ENCODE data around the gene MVK. TPM values are rescaled to one million over a fixed set of nuclear protein-coding genes. Genes with fewer than 3 reads are reported as not detected.

Gene MVK
- total and polyA plus RNA-seq, 8 donors: 1.2 to 22.8 (median 13.8) TPM

DNA sequence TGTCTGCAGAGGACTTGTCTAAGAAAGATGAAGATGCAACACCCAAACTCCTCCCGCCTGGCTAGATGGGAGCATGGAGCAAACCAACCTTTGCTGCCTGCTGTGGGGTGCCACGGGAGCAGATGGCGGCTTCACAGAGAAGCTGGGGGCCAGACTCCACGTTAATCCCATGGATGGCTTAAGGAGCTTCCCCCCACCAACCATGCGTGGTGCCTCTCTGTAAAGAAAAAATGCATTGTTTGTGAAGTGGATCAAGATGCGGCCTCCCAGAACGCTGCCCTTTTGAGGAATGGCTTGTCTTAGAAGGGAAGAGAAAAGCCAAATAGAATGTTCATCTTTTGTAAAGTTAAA lies 15.6 kb downstream of the MVK start:
- TF ChIP-seq EP300 (IDR thresholded peaks at IDR 0.05): no peak
- TF ChIP-seq, protein P1, sequence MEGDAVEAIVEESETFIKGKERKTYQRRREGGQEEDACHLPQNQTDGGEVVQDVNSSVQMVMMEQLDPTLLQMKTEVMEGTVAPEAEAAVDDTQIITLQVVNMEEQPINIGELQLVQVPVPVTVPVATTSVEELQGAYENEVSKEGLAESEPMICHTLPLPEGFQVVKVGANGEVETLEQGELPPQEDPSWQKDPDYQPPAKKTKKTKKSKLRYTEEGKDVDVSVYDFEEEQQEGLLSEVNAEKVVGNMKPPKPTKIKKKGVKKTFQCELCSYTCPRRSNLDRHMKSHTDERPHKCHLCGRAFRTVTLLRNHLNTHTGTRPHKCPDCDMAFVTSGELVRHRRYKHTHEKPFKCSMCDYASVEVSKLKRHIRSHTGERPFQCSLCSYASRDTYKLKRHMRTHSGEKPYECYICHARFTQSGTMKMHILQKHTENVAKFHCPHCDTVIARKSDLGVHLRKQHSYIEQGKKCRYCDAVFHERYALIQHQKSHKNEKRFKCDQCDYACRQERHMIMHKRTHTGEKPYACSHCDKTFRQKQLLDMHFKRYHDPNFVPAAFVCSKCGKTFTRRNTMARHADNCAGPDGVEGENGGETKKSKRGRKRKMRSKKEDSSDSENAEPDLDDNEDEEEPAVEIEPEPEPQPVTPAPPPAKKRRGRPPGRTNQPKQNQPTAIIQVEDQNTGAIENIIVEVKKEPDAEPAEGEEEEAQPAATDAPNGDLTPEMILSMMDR (IDR thresholded peaks at IDR 0.05): no peak
- Histone ChIP-seq H3K9me3 (no peaks in the 10 kb centered on the region), H3K4me3 (no peak overlapping the region), H3K36me3 (peaks cover 18 to 94% (median 86%) of the 10 kb centered on the region in 4 donors), H3K4me1 (no peaks in the 10 kb centered on the region), H3K27ac (no peak overlapping the region), H3K27me3 (no peaks in the 10 kb centered on the region)
- DNase-seq: no peak
- 83 to 91% (median 89%) methylated on average over 6 to 7 of the region's 7 CpGs for WGBS, 5 donors
- intact Hi-C loops (cut with DNase I; ENCODE audit: low total_unique reads): no loop called here

DNA sequence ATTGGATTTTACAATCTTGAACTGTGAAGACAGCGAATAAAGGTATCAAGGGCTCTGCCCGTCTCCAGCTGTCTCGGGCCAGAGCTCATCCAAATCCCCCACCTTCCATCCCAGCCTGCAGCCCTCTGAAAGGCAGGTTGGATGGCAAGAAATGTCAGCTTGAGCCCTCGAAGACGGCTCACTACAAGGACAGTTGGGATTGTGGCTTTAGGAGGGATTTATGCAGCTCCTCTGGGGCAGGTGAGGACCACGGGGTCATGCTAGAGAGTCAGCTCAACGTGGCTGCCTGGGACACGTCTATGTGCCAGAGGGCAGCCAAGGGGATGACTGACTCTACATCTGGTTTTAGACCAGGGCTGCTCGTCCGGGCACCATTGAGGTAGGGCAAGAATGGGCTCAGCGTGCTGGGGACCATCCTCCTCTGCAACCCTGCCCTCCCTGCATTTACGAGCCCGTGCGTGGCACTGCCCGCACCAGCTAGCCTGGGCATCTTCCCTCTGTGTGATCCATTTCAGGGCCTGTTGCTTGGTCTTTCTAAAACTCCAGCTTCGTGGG lies 16.2 kb downstream of the MVK start:
- no peak overlapping the region for H3K4me3 ChIP-seq
- DNase-seq: no peak
- no peaks in the 10 kb centered on the region for H3K9me3 ChIP-seq
- no peak overlapping the region for H3K27ac ChIP-seq
- H3K27me3 ChIP-seq: no peaks in the 10 kb centered on the region
- peaks cover 0 to under 1% (median 0%) of the 10 kb centered on the region in 4 donors for H3K4me1 ChIP-seq
- intact Hi-C loops (cut with DNase I; ENCODE audit: low total_unique reads): no loop called here
- no peak for TF ChIP-seq EP300 (IDR thresholded peaks at IDR 0.05)
- TF ChIP-seq POLR2AphosphoS5 (IDR thresholded peaks at IDR 0.05): no peak
- no peak for TF ChIP-seq POLR2A (IDR thresholded peaks at IDR 0.05)
- TF ChIP-seq, protein P1 (IDR thresholded peaks at IDR 0.05): no peak
- WGBS, 5 donors: 88 to 94% (median 91%) methylated on average over 12 to 16 of the region's 16 CpGs
- peaks cover 23 to 94% (median 86%) of the 10 kb centered on the region in 4 donors for H3K36me3 ChIP-seq

DNA sequence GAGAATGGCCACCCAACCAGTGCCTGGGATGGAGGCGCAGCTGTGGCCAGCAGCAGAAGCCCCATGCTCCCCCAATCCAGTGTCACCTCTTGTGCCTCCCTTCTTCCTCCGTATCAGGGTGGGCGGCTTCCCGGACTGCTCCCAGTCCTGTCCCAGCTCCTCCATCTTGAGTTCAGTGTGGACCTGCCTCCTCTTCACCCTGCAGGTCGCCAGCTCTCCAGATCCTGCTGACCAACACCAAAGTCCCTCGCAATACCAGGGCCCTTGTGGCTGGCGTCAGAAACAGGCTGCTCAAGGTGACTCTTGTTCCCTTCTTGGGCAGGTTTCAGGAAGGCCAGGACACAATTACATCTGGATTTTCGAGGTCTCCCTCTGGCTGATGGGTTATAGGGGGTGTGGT lies 17.0 kb downstream of the MVK start:
- H3K36me3 ChIP-seq: peaks cover 26 to 94% (median 85%) of the 10 kb centered on the region in 4 donors
- DNase-seq: no peak
- intact Hi-C loops (cut with DNase I; ENCODE audit: low total_unique reads): no loop called here
- TF ChIP-seq EP300 (IDR thresholded peaks at IDR 0.05) (no peak), POLR2A (IDR thresholded peaks at IDR 0.05) (no peak), POLR2AphosphoS5 (IDR thresholded peaks at IDR 0.05) (no peak)
- TF ChIP-seq, protein P1 (IDR thresholded peaks at IDR 0.05): no peak
- H3K4me1 ChIP-seq: peaks cover 0 to 6% (median 0%) of the 10 kb centered on the region in 4 donors
- H3K27me3 ChIP-seq: no peaks in the 10 kb centered on the region
- H3K27ac ChIP-seq: no peak overlapping the region
- 91 to 98% (median 95%) methylated on average over 8 of the region's 8 CpGs for WGBS, 5 donors
- H3K4me3 ChIP-seq: no peak overlapping the region
- no peaks in the 10 kb centered on the region for H3K9me3 ChIP-seq

DNA sequence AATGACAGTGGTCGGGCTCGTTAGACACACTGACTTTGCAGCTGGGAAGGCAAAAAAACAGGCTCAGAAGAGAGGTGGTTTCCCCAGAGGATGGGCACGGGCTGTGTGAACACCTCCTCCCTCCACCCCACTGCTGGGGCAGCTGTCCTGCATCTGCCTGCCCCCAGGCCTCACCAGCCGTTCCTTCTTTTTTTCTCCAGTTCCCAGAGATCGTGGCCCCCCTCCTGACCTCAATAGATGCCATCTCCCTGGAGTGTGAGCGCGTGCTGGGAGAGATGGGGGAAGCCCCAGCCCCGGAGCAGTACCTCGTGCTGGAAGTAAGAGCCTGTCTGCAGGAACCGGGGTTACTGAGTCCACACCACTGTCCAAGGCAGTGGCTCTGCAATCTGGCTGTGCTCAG lies 17.4 kb downstream of the MVK start:
- Histone ChIP-seq H3K36me3 (peaks cover 22 to 95% (median 86%) of the 10 kb centered on the region in 4 donors), H3K9me3 (no peaks in the 10 kb centered on the region), H3K27ac (no peak overlapping the region), H3K4me1 (peaks cover 0 to 6% (median 0%) of the 10 kb centered on the region in 4 donors), H3K4me3 (no peak overlapping the region), H3K27me3 (no peaks in the 10 kb centered on the region)
- TF ChIP-seq POLR2AphosphoS5 (IDR thresholded peaks at IDR 0.05) (no peak), POLR2A (IDR thresholded peaks at IDR 0.05) (no peak), EP300 (IDR thresholded peaks at IDR 0.05) (no peak)
- TF ChIP-seq, protein P1 (IDR thresholded peaks at IDR 0.05): no peak
- 78 to 90% (median 86%) methylated on average over 10 of the region's 10 CpGs for WGBS, 5 donors
- DNase-seq: no peak
- intact Hi-C loops (cut with DNase I; ENCODE audit: low total_unique reads): no loop called here

Data from stomach (tissue), 9 donors.